PC-9 (cell line): Measurements from ENCODE around the gene REG3G. TPM values are rescaled to one million over a fixed set of nuclear protein-coding genes. Genes with fewer than 3 reads are reported as not detected.

Experiments used
- BruUV-seq: library from RNA; stranded (reverse); fragments of 400-500 nt; replicated peaks from 2 replicates; lab custom pipeline; 2021; lab: Mats Ljungman, UMichigan
- CTCF ChIA-PET: fragments of 300-600 bp; sonication (Branson Sonifier 250); formaldehyde crosslinking; loops from one replicate; lab custom pipeline; 2022; ENCODE audit warnings: antibody characterized with exemption; lab: Charles Lee
- POLR2A ChIA-PET: fragments of 300-600 bp; sonication (Branson Sonifier 250); formaldehyde crosslinking; loops from one replicate; lab custom pipeline; 2022; ENCODE audit warnings: antibody characterized with exemption; ENCODE audit not compliant: unreplicated experiment; lab: Charles Lee
- DNase-seq, 2 experiments: peaks; one replicate each; pipeline versions ENCODE4 v3.0.0 to v3.0.0-alpha.2; 2015 to 2022; ENCODE audit warnings: mixed read lengths in 1 of 2
- H2AFZ ChIP-seq: fragments of 200-600 bp; sonication (generic); 2 replicates; pipeline ENCODE4 v1.8.1; 2017; ENCODE audit warnings: antibody characterized with exemption
- H3F3A ChIP-seq: fragments of 200-600 bp; sonication (generic); 2 replicates; pipeline ENCODE4 v1.8.1; 2017; ENCODE audit warnings: antibody characterized with exemption, mild to moderate bottlenecking, low read depth; ENCODE audit not compliant: insufficient read depth
- H3K27ac ChIP-seq: fragments of 200-600 bp; sonication (generic); 2 replicates; pipeline ENCODE4 v1.6.1; 2016; ENCODE audit warnings: mixed run types
- H3K27me3 ChIP-seq: fragments of 200-600 bp; sonication (generic); 2 replicates; pipeline ENCODE4 v1.6.1; 2016; ENCODE audit warnings: low read depth, mixed run types; ENCODE audit not compliant: insufficient read depth
- H3K36me3 ChIP-seq: fragments of 200-600 bp; sonication (generic); 2 replicates; pipeline ENCODE4 v1.6.1; 2016; ENCODE audit warnings: low read depth, mixed run types
- H3K4me1 ChIP-seq: fragments of 200-600 bp; sonication (generic); replicated peaks from 2 replicates; pipeline ENCODE4 v1.6.1; 2016; ENCODE audit warnings: mixed run types; ENCODE audit not compliant: insufficient read depth
- H3K4me2 ChIP-seq: fragments of 200-600 bp; sonication (generic); 2 replicates; pipeline ENCODE4 v1.6.1; 2017; ENCODE audit warnings: mixed run types
- H3K4me3 ChIP-seq: fragments of 200-600 bp; sonication (generic); 2 replicates; pipeline ENCODE4 v1.6.1; 2016; ENCODE audit warnings: mixed run types
- H3K79me2 ChIP-seq: fragments of 200-600 bp; sonication (generic); 2 replicates; pipeline ENCODE4 v1.6.1; 2017; ENCODE audit warnings: low read depth, mixed run types
- H3K9me2 ChIP-seq: fragments of 200-600 bp; sonication (generic); 2 replicates; pipeline ENCODE4 v1.8.1; 2017; ENCODE audit warnings: mild to moderate bottlenecking; ENCODE audit not compliant: insufficient read depth
- H3K9me3 ChIP-seq: fragments of 200-600 bp; sonication (generic); 2 replicates; pipeline ENCODE4 v1.8.1; 2016; ENCODE audit warnings: low read depth; ENCODE audit not compliant: insufficient read depth
- H4K20me1 ChIP-seq: fragments of 200-600 bp; sonication (generic); 2 replicates; pipeline ENCODE4 v1.8.1; 2017; ENCODE audit not compliant: insufficient read depth
- CTCF ChIP-seq: fragments of 200-600 bp; sonication (generic); conservative IDR thresholded peaks from 2 replicates; pipeline ENCODE4 v1.6.1; 2017; ENCODE audit warnings: mixed run types, antibody characterized with exemption, mild to moderate bottlenecking, moderate library complexity
- EZH2 ChIP-seq: fragments of 200-600 bp; sonication (generic); IDR thresholded peaks from 2 replicates; pipeline ENCODE4 v1.8.0; 2017; ENCODE audit warnings: antibody characterized with exemption, low read depth
- intact Hi-C: fragments of 100-400 bp; cut with micrococcal nuclease; formaldehyde crosslinking; loops from one replicate; pipeline ENCODE4 v1.10.0; 2022; ENCODE audit not compliant: unreplicated experiment
- total RNA-seq: library from RNA; stranded (reverse); gene quantifications from 2 replicates; pipeline ENCODE4 v1.2.3, GENCODE V29; 2021

Gene REG3G
- total RNA-seq, 1 experiment from 2014 or later = not detected

- Histone ChIP-seq H3K36me3 (no peaks in the 10 kb centered on the region), H3K9me2 (no peaks in the 10 kb centered on the region), H3K4me1 (no peaks in the 10 kb centered on the region), H3K79me2 (no peaks in the 10 kb centered on the region), H3K9me3 (no peaks in the 10 kb centered on the region), H2AFZ (no peak overlapping the region), H3F3A (no peaks in the 10 kb centered on the region), H3K4me3 (no peak overlapping the region), H3K27ac (no peak overlapping the region), H3K27me3 (peaks cover 26% of the 10 kb centered on the region; the same call in 1 of the 2 replicates), H3K4me2 (no peak overlapping the region), H4K20me1 (no peaks in the 10 kb centered on the region)
- BruUV-seq = no TSS peak
- TF ChIP-seq CTCF (no peak), EZH2 (no peak)
- intact Hi-C loops = no loop called here
- ChIA-PET CTCF (no interaction called here), POLR2A (no interaction called here)
- DNase-seq = no peak
Measured at GRCh38 chr2:79000008-79000576, 25.4 kb upstream of the REG3G start.

- H3K9me2 ChIP-seq = no peaks in the 10 kb centered on the region
- no TSS peak for BruUV-seq
- intact Hi-C loops = no loop called here
- H3K4me2 ChIP-seq = no peak overlapping the region
- H3K27me3 ChIP-seq = peaks cover 30% of the 10 kb centered on the region; the same call in 1 of the 2 replicates
- ChIA-PET CTCF (no interaction called here), POLR2A (no interaction called here)
- H4K20me1 ChIP-seq = no peaks in the 10 kb centered on the region
- H3K4me1 ChIP-seq = no peaks in the 10 kb centered on the region
- H2AFZ ChIP-seq = no peak overlapping the region
- no peaks in the 10 kb centered on the region for H3F3A ChIP-seq
- no peaks in the 10 kb centered on the region for H3K36me3 ChIP-seq
- H3K27ac ChIP-seq = no peak overlapping the region
- DNase-seq = no peak
- H3K9me3 ChIP-seq = no peaks in the 10 kb centered on the region
- H3K79me2 ChIP-seq = no peaks in the 10 kb centered on the region
- TF ChIP-seq CTCF = no peak
- TF ChIP-seq EZH2 = no peak
- H3K4me3 ChIP-seq = no peak overlapping the region
Measured at GRCh38 chr2:79001285-79001684, 24.2 kb upstream of the REG3G start.

GRCh38 chr2:79004680-79005079 is 20.8 kb upstream of the REG3G start:
- POLR2A ChIA-PET = interaction anchor here (0.7 kb wide), 1 partner anchor 1817 kb away, joined by 4 read pairs; no protein-coding TSS in a partner anchor
- H3K9me3 ChIP-seq = no peaks in the 10 kb centered on the region
- intact Hi-C loops = no loop called here
- no peaks in the 10 kb centered on the region for H3K9me2 ChIP-seq
- H4K20me1 ChIP-seq = no peaks in the 10 kb centered on the region
- no peak overlapping the region for H3K4me2 ChIP-seq
- no peaks in the 10 kb centered on the region for H3K79me2 ChIP-seq
- H3K27me3 ChIP-seq = peaks cover 28% of the 10 kb centered on the region; the same call in 1 of the 2 replicates
- no peaks in the 10 kb centered on the region for H3K36me3 ChIP-seq
- CTCF ChIA-PET = no interaction called here
- no peak overlapping the region for H2AFZ ChIP-seq
- no peaks in the 10 kb centered on the region for H3K4me1 ChIP-seq
- TF ChIP-seq EZH2 (no peak), CTCF (no peak)
- no TSS peak for BruUV-seq
- no peaks in the 10 kb centered on the region for H3F3A ChIP-seq
- no peak for DNase-seq
- no peak overlapping the region for H3K27ac ChIP-seq
- H3K4me3 ChIP-seq = no peak overlapping the region
